Retinal pigment epithelial cell (primary cell): ENCODE measurements around the gene DACT3.

Source experiments
- DNase-seq: peaks from one replicate; pipeline ENCODE4 v3.0.0-alpha.2; 2010; ENCODE audit warnings: low read depth
- H3K4me3 ChIP-seq: 2 replicates; pipeline ENCODE4 v1.5.1; 2011; ENCODE audit warnings: mild to moderate bottlenecking, low read length, control low read depth, moderate library complexity
- CTCF ChIP-seq: conservative IDR thresholded peaks from 2 replicates; pipeline ENCODE4 v1.5.1; 2011; ENCODE audit warnings: low read depth, low read length, control low read depth, inconsistent platforms

DACT3 gene

GRCh38 chr19:46624958-46625661 is 35.9 kb downstream of the DACT3 start, which contains the start of gene PTGIR:
PTGIR (minus strand) TSS chr19:46625089; CDS start chr19:46624225, 864 bp downstream.
- TF ChIP-seq CTCF: peak; percentile 8
- no peak within 1 kb of the TSS for H3K4me3 ChIP-seq
- DNase-seq: no peak

- TF ChIP-seq CTCF: no peak
- DNase-seq: no peak
- no peak overlapping the region for H3K4me3 ChIP-seq
Measured at GRCh38 chr19:46623915-46624502, 37.0 kb downstream of the DACT3 start.

- DNase-seq: no peak
- no peak for TF ChIP-seq CTCF
- H3K4me3 ChIP-seq: no peak overlapping the region
Measured at GRCh38 chr19:46622118-46622446, 38.9 kb downstream of the DACT3 start.

- no peak overlapping the region for H3K4me3 ChIP-seq
- peak; percentile 20 for TF ChIP-seq CTCF
- DNase-seq: no peak
Measured at GRCh38 chr19:46621191-46622117, 39.5 kb downstream of the DACT3 start.

- TF ChIP-seq CTCF: no peak
- no peak overlapping the region for H3K4me3 ChIP-seq
Measured at GRCh38 chr19:46620716-46621115, 40.3 kb downstream of the DACT3 start.

GRCh38 chr19:46620267-46620666 is 40.7 kb downstream of the DACT3 start:
- H3K4me3 ChIP-seq: no peak overlapping the region
- no peak for TF ChIP-seq CTCF
- no peak for DNase-seq

More at GRCh38 chr19:46620716-46621115, 40.3 kb downstream of the DACT3 start:
- no peak for DNase-seq
